ENCODE data around the gene FAM222B.

FAM222B gene

GRCh38 chr17:28706471-28707338 lies 135.9 kb downstream of the FAM222B start:
- H3K27ac ChIP-seq: peak overlapping the region; percentile 95; the same call in 1 of the 2 replicates
- TF ChIP-seq CTCF (IDR thresholded peaks at IDR 0.05) (no peak), ZFX (IDR thresholded peaks at IDR 0.05; ENCODE audit: borderline replicate concordance) (no peak)
